ENCODE measurements around the gene FAM53A. TPM values are rescaled to one million over a fixed set of nuclear protein-coding genes. Genes with fewer than 3 reads are reported as not detected.

Gene FAM53A
- total and polyA plus RNA-seq, 10 of the 15 experiments (the other 5 are each of a cell fraction or from before 2014, with no cell fraction given), result 0.02 to 0.87 (median 0.38) TPM; not detected in 2

DNA sequence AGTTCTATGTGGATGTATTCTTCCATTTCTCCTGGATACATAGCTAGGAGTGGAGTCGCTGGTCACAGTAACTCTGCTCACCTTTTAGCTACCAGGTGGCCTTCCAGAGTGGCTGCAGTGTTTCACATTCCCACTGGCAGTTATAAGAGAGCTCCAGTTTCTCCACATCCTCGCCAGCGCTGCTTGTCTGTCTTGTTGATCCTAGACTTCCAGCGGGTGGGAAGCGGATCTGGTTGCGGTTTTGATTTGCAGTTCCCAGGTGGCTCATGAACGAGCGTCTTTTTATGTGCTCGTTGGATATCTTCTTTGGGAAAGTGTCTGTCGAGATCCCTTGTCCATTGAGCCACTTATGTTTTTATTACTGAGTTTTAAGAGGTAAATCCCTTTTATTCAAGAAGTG, 48.8 kb upstream of the FAM53A start (continued):
- TF ChIP-seq ASH2L (IDR thresholded peaks at IDR 0.05; ENCODE audit: borderline replicate concordance, low read depth) (no peak), RAD51 (IDR thresholded peaks at IDR 0.05) (no peak), CBX5 (IDR thresholded peaks at IDR 0.05; ENCODE audit: low read depth) (no peak), TAF1 (IDR thresholded peaks at IDR 0.05; ENCODE audit: borderline replicate concordance, low read depth, low read length) (no peak), CREM (IDR thresholded peaks at IDR 0.05; ENCODE audit: low read depth) (no peak), RUNX3 (IDR thresholded peaks at IDR 0.05; ENCODE audit: low read length) (no peak)
- TF ChIP-seq, protein P1, sequence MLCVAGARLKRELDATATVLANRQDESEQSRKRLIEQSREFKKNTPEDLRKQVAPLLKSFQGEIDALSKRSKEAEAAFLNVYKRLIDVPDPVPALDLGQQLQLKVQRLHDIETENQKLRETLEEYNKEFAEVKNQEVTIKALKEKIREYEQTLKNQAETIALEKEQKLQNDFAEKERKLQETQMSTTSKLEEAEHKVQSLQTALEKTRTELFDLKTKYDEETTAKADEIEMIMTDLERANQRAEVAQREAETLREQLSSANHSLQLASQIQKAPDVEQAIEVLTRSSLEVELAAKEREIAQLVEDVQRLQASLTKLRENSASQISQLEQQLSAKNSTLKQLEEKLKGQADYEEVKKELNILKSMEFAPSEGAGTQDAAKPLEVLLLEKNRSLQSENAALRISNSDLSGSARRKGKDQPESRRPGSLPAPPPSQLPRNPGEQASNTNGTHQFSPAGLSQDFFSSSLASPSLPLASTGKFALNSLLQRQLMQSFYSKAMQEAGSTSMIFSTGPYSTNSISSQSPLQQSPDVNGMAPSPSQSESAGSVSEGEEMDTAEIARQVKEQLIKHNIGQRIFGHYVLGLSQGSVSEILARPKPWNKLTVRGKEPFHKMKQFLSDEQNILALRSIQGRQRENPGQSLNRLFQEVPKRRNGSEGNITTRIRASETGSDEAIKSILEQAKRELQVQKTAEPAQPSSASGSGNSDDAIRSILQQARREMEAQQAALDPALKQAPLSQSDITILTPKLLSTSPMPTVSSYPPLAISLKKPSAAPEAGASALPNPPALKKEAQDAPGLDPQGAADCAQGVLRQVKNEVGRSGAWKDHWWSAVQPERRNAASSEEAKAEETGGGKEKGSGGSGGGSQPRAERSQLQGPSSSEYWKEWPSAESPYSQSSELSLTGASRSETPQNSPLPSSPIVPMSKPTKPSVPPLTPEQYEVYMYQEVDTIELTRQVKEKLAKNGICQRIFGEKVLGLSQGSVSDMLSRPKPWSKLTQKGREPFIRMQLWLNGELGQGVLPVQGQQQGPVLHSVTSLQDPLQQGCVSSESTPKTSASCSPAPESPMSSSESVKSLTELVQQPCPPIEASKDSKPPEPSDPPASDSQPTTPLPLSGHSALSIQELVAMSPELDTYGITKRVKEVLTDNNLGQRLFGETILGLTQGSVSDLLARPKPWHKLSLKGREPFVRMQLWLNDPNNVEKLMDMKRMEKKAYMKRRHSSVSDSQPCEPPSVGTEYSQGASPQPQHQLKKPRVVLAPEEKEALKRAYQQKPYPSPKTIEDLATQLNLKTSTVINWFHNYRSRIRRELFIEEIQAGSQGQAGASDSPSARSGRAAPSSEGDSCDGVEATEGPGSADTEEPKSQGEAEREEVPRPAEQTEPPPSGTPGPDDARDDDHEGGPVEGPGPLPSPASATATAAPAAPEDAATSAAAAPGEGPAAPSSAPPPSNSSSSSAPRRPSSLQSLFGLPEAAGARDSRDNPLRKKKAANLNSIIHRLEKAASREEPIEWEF (IDR thresholded peaks at IDR 0.05; ENCODE audit: insufficient replicate concordance, low read depth, low read length), result no peak

DNA sequence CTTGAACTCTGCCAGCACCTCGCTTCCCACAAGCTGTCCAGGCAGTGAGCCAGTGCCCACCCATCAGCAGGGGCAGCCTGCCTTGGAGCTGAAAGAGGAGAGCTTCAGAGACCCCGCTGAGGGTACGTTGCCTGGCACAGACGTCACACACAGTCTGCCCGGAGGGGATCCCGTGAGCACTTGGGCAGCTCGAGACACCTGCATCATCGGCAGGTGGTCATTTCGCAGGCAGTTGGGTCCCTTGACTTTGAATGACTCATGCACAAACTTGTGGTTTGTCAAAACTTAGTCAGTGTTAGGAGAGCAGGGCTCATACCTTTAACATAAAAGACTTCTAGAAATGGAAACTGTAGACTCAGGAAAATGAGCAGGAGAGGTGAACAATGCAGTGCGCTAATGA, 47.1 kb upstream of the FAM53A start:
- Histone ChIP-seq H3K9me3 (replicated peaks; ENCODE audit: control insufficient read depth, insufficient read depth, low read length) (no peaks in the 10 kb centered on the region; the same call in 2 of the 3 replicates), H3K4me1 (ENCODE audit: control insufficient read depth, insufficient read depth, low read length) (no peaks in the 10 kb centered on the region; the same call in 1 of the 2 replicates), H3K79me2 (ENCODE audit: control insufficient read depth, insufficient read depth, low read length) (peaks cover 18% of the 10 kb centered on the region), H3K27me3 (replicated peaks in 1 of 2; ENCODE audit: control insufficient read depth in 2 of 2, insufficient read depth in 2 of 2, low read length in 1 of 2) (no peaks in the 10 kb centered on the region), H3K4me3 (no peak overlapping the region), H3K4me2 (ENCODE audit: control insufficient read depth, insufficient read depth) (no peak overlapping the region), H3K27ac (ENCODE audit: control insufficient read depth, insufficient read depth) (no peak overlapping the region), H3K36me3 (ENCODE audit: control insufficient read depth in 2 of 2, insufficient read depth in 2 of 2, low read length in 1 of 2) (peaks cover 37 to 53% of the 10 kb centered on the region in 2 experiments; a peak in 3 of 4 replicates), H2AFZ (ENCODE audit: control insufficient read depth, low read depth, low read length) (no peak overlapping the region), H4K20me1 (ENCODE audit: control insufficient read depth, insufficient read depth) (no peaks in the 10 kb centered on the region), H3K9ac (ENCODE audit: control insufficient read depth, insufficient read depth, low read length) (no peak overlapping the region)
- ATAC-seq (no peak), FAIRE-seq (no peak), DNase-seq (ENCODE audit: low read depth, low spot score) (no peak)
- peak; percentile 13; the same call in 1 of the 2 replicates for TF ChIP-seq TCF12 (IDR thresholded peaks at IDR 0.05; ENCODE audit: low read depth, low read length)
- no peak for TF ChIP-seq ZZZ3 (IDR thresholded peaks at IDR 0.05; ENCODE audit: control insufficient read depth, insufficient read length, low read depth)
- TF ChIP-seq, protein P2, sequence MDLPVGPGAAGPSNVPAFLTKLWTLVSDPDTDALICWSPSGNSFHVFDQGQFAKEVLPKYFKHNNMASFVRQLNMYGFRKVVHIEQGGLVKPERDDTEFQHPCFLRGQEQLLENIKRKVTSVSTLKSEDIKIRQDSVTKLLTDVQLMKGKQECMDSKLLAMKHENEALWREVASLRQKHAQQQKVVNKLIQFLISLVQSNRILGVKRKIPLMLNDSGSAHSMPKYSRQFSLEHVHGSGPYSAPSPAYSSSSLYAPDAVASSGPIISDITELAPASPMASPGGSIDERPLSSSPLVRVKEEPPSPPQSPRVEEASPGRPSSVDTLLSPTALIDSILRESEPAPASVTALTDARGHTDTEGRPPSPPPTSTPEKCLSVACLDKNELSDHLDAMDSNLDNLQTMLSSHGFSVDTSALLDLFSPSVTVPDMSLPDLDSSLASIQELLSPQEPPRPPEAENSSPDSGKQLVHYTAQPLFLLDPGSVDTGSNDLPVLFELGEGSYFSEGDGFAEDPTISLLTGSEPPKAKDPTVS (IDR thresholded peaks at IDR 0.05; ENCODE audit: low read depth, low read length), result no peak
- 58% methylated on average over 10 of the region's 10 CpGs for WGBS (ENCODE audit: insufficient coverage, insufficient replicate concordance, low lambda C conversion rate, missing lambda C conversion rate)
- SMC1A ChIA-PET (ENCODE audit: uncharacterized antibody, unreplicated experiment), result interaction anchor here (2.0 to 2.6 kb wide), 2 partner anchors 38 to 168 kb away, joined by 5 to 18 read pairs; no protein-coding TSS in a partner anchor
- POLR2A ChIA-PET, result no interaction called here
- BruUV-seq (replicated peaks), result no TSS peak
- RAD21 ChIA-PET (ENCODE audit: unreplicated experiment), result interaction anchor here (2.6 kb wide), 1 partner anchor 38 kb away, joined by 19 read pairs; no protein-coding TSS in a partner anchor
- CTCF ChIA-PET, result interaction anchor here (1.1 to 15.5 kb wide), 4 partner anchors 9 to 37 kb away, joined by 3 to 317 read pairs (median 6); no protein-coding TSS in a partner anchor
- in situ Hi-C loops (cut with MboI) (no loop called here), intact Hi-C loops (cut with micrococcal nuclease; ENCODE audit: unreplicated experiment) (no loop called here)

Data from GM12878 (cell line).